Tibial artery (tissue), 4 donors: ENCODE data around the gene RET.

Experiments used
- DNase-seq, 2 donors: peaks; one replicate each; pipeline ENCODE4 v3.0.0-alpha.2; 2019
- H3K27ac ChIP-seq, 2 donors: fragments of 200-600 bp; sonication (generic) in 1 of 2; 1 replicate in 1 of 2; 2 replicates in 1 of 2; pipeline ENCODE4 v1.5.1; 2018 to 2019; ENCODE audit warnings: mild to moderate bottlenecking in 1 of 2
- H3K27me3 ChIP-seq, 2 donors: fragments of 200-600 bp; sonication (generic) in 1 of 2; one replicate each; pipeline versions ENCODE4 v1.5.1 to v1.6.0; 2016 to 2019
- H3K36me3 ChIP-seq, 3 donors: fragments of 200-600 bp; sonication (generic) in 2 of 3; one replicate each; pipeline ENCODE4 v1.5.1; 2016 to 2019; ENCODE audit warnings: mild to moderate bottlenecking in 2 of 3
- H3K4me1 ChIP-seq, 4 donors: fragments of 200-600 bp; sonication (generic) in 2 of 4; 1 replicate in 3 of 4; 2 replicates in 1 of 4; pipeline ENCODE4 v1.5.1; 2016 to 2019
- H3K4me3 ChIP-seq, 2 donors: fragments of 200-600 bp; sonication (generic) in 1 of 2; 1 replicate in 1 of 2; 2 replicates in 1 of 2; pipeline ENCODE4 v1.5.1; 2018 to 2019; ENCODE audit warnings: mild to moderate bottlenecking in 2 of 2
- H3K9me3 ChIP-seq, 3 donors: fragments of 200-600 bp; sonication (generic) in 1 of 3; one replicate each; pipeline ENCODE4 v1.5.1; 2016 to 2019
- CTCF ChIP-seq, 2 experiments: fragments of 200-600 bp in 1 of 2; fragments of 450-650 bp in 1 of 2; IDR thresholded peaks; one replicate each; pipeline ENCODE4 v1.5.1; 2017 to 2019; ENCODE audit warnings: antibody characterized with exemption in 2 of 2, mild to moderate bottlenecking in 1 of 2, moderate library complexity in 1 of 2
- intact Hi-C: fragments of 100-400 bp; cut with DNase I; formaldehyde crosslinking; loops from one replicate; pipeline ENCODE4 v1.15.0; 2023; ENCODE audit warnings: low total_unique reads

The RET gene

DNA sequence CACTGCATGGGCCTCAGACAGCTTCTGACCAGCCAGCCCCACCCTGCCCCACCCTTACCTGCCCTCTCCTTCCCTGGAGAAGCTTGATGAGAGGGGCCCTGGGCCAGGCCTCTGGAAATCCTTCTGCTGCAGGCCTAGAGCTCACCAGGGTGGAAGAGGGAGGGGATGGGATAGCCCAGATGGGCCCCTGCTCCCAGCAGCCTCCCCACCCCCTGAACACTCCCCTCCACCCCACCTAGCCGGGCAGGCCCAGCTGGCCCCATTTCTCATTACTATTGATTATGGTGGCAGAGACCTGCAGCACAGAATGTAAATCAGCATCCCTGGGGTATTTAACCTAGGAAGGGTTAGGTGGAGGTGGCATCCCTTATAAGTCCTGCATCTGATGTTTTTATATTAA, 11.6 kb upstream of the RET start:
- intact Hi-C loops, result no loop called here
- H3K9me3 ChIP-seq, result no peaks in the 10 kb centered on the region
- DNase-seq, result no peak
- peaks cover 0 to 3% of the 10 kb centered on the region in 2 donors for H3K27me3 ChIP-seq
- H3K36me3 ChIP-seq, result no peaks in the 10 kb centered on the region
- no peaks in the 10 kb centered on the region for H3K4me1 ChIP-seq
- H3K4me3 ChIP-seq, result no peak overlapping the region
- TF ChIP-seq CTCF (IDR thresholded peaks at IDR 0.05), result no peak
- H3K27ac ChIP-seq, result no peak overlapping the region

DNA sequence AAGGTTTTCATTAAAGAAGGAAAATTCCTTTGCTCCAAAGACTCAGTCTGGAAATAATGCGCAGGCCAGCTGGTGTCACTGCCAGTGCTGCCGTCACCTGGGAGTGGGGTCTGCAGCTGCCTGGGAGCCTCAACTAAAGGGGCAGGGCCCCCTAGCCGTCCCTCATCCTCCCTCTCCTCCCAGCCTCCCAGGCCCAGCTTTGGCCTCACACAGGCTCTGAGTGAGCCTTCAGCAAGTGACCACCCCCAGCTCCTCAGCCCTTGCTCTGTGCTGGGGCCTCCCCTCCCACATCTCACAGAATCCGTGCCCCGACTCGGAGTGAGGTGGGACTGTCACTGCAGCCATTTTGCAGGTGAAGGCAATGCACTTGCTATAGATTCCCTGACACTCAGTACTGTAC, 11.1 kb upstream of the RET start:
- no peak overlapping the region for H3K4me3 ChIP-seq
- intact Hi-C loops, result no loop called here
- no peaks in the 10 kb centered on the region for H3K9me3 ChIP-seq
- no peaks in the 10 kb centered on the region for H3K27me3 ChIP-seq
- DNase-seq, result no peak
- no peak overlapping the region for H3K27ac ChIP-seq
- TF ChIP-seq CTCF (IDR thresholded peaks at IDR 0.05), result no peak
- H3K4me1 ChIP-seq, result no peaks in the 10 kb centered on the region
- H3K36me3 ChIP-seq, result no peaks in the 10 kb centered on the region

GRCh38 chr10:43066481-43066880, 10.4 kb upstream of the RET start:
- no peak overlapping the region for H3K4me3 ChIP-seq
- H3K36me3 ChIP-seq, result no peaks in the 10 kb centered on the region
- H3K4me1 ChIP-seq, result no peaks in the 10 kb centered on the region
- H3K27ac ChIP-seq, result no peak overlapping the region
- no peak for TF ChIP-seq CTCF (IDR thresholded peaks at IDR 0.05)
- no peaks in the 10 kb centered on the region for H3K27me3 ChIP-seq
- H3K9me3 ChIP-seq, result no peaks in the 10 kb centered on the region
- intact Hi-C loops, result no loop called here
- no peak for DNase-seq

DNA sequence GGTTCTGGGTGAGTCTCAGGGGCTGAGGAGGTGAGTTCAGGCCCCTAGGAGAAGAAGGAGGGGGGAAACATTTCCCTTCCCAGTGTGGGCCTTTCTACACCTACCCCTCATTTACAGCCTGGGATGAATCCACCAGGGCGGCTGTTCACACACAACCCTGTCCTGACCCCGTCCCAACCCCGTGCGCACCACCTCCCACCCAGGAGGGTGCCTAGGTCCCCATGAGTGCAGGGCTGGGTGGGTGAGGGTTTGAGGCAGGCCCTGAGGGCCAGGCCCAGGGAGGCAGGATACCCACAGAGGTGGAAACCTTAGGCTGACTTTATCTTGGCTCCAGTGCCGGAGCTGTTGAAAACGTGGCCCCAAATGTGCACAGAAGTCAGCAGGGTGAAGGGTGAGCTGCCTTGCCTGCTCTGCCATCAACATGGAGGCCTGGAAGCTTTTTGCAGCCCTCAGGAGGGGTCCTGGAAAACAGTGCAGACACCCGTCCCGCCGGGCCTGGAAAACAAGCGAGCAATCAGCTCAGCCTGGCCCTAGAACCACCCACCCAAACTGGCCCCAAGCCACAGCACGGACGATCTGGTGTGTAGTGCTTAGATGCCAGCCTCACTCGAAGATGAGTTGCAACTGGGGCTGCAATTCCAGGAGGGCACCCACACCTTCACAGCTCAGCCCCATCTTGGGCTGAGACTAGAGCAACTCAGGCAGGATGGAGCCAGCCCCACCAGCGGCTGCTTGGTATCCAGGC, 9.3 kb upstream of the RET start:
- H3K27me3 ChIP-seq, result peaks cover 0 to 8% of the 10 kb centered on the region in 2 donors
- H3K9me3 ChIP-seq, result no peaks in the 10 kb centered on the region

DNA sequence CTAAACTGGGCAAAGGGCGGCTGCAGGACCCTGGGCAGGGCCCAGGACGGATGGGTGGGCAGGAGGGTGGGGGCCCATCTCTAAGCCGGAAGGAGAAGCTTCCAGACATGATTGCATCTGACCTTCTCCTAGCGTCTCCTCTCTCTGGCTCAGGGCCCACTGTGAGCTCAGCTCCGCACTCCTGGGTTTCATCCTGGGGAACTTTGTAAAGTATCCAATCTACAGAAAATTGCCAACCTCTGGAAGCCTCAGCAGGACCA, 8.8 kb upstream of the RET start:
- H3K36me3 ChIP-seq, result no peaks in the 10 kb centered on the region
- no peak for DNase-seq
- no peaks in the 10 kb centered on the region for H3K4me1 ChIP-seq
- no peaks in the 10 kb centered on the region for H3K9me3 ChIP-seq
- H3K4me3 ChIP-seq, result no peak overlapping the region
- peaks cover 0 to 11% of the 10 kb centered on the region in 2 donors for H3K27me3 ChIP-seq
- intact Hi-C loops, result no loop called here
- TF ChIP-seq CTCF (IDR thresholded peaks at IDR 0.05), result no peak
- H3K27ac ChIP-seq, result no peak overlapping the region

More for the DNA sequence above, 9.3 kb upstream of the RET start:
- H3K4me3 ChIP-seq, result no peak overlapping the region
- no peak overlapping the region for H3K27ac ChIP-seq
- DNase-seq, result no peak
- H3K4me1 ChIP-seq, result no peaks in the 10 kb centered on the region
- TF ChIP-seq CTCF (IDR thresholded peaks at IDR 0.05), result no peak
- intact Hi-C loops, result no loop called here
- no peaks in the 10 kb centered on the region for H3K36me3 ChIP-seq
